ENCODE data around the gene TNFAIP8L1.

- TF ChIP-seq CTCF (IDR thresholded peaks at IDR 0.05; ENCODE audit: low read depth, low read length), result no peak
- TF ChIP-seq POLR2A (IDR thresholded peaks at IDR 0.05; ENCODE audit: extremely low read depth, insufficient read length), result no peak
Measured at GRCh38 chr19:4650159-4650558, 10.8 kb downstream of the TNFAIP8L1 start.
